Stimulated activated CD8-positive, alpha-beta memory T cell treated with anti-CD3 and anti-CD28 coated beads, Interleukin-4, amount 100 ng/mL, for 24 hours (primary cell): ENCODE data around the gene TTLL8.

ENCODE experiments used
- DNase-seq: peaks from one replicate; pipeline ENCODE4 v3.0.0-alpha.2; 2020; ENCODE audit warnings: low read depth

TTLL8 gene

DNA sequence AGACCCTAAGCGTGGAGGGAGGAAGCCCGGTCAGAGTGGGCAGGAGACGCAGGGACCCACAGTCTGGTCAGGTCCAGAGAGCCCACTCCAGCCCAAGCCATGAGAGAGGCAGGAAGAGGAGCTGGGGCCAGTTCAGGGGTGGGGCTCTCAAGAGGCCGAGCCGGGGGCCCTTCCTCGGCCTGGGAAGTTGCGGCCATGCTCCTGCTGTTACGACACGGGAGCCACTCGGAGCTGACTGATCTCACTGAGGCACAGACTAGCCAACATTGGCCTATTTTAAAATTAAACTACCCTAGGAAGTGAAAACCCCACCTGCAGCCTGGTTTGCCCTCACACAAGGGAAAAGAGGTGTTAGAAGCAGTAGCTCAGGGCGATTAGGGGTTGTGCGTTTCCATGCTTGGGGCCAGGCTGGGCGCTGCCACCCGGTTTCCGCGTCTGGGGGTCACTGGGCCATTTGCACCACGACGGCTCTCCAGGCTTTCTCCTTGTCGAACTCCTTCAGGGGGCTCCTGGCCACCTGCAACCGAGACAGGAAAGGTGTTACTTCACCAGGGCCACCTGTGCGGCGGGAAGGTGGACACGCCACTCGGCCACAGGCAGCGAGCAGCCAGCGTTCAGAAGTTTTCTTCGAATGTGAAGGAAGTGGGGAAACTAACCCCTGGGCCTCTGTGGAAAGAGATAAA lies 3.2 kb upstream of the TTLL8 start:
- no peak for DNase-seq

DNA sequence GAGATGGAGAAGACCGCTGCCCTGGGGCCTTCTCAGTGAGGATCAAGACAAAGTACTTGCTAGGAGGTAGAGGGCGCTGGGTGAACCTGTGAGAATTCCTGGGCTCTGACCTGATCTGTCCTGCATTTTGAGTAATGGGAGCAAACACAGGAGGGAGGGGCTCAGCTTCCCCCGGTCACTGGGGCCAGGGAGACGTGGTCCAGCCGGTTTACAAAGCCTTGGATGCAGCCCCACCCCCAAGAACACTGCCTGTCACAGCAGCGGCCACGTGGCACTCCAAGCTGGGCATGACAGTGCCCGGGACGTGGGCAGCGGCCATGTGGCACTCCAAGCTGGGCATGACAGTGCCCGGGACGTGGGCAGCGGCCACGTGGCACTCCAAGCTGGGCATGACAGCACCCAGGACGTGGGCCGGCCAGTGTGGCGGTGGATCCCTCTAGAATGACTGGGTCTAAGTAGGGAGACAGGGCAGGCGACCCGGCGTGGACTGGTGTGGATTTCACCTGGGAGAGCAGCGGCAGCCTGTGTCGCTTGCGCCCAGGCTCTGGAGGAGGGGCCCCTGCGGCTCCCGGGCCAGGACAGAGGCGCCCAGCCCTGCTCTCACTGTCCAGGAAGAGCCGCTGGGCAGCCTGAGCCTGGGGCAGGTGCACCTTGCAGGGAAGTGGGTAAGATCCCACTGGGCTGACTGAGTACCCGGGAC lies 2.5 kb upstream of the TTLL8 start:
- no peak for DNase-seq

DNA sequence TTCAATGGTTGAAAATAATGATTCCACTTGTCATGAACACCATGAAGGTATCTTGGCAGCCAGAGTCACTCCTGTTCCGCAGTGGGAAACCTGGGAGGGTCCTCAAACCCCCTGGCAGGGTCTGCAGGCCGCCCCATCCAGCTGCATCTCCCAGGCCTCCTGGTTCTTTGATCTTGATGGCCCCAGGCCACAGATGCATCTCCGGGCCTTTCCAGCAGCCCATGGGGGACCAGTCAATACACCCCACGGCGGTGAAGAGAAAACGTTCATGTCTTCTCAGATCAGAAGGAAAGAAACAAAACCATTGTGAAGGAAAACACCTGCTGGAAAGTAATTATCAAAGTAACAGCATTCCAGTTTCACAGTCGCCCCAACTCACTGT lies 1.8 kb upstream of the TTLL8 start:
- DNase-seq, result no peak

DNA sequence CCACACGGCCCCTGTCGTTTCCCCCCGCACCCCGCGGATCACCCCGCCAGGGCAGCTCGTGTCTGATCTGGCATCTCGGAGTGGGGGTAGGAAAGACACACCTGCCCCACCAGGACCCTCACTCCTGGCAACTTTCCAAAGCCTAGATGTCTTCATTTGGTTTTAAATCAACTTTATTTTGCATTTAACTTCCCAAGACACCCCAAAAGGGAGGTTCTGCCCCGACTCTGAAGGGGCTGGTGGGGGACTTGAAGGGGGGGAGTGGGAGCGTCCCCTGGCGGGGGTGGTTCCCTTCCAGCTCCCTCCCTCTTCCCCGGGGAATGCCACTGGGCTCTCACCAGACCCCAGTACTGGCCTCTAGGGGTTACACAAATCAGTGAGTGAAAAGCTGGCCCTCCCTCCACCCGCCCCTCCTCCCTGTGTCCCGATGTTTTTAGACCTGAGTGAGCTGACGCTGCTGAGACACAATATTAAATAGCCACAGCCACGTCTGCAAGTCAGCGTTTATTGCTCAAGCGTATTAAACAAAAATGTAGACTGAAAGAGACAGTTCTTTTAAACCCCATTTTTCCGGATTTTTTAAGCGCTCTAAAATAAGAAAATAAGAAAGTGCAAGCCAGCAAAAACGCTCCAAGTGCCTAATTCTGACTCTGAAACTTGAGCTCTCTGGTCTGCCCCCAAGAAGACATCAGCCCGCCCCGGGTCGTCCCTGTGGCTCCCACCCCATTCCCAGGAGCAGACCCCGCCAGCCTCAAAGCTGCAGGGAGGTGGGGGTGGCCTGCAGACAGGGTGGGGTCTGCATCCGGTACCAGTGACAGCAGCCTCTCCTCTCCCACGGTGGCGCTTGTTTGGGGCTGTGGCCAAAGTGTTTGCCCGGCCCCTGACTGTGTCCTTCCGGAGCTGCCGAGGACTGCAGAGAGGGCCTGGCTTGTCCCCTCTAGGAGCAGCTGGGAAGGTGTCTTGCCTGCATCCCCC lies 1.1 kb upstream of the TTLL8 start:
- DNase-seq, result no peak

DNA sequence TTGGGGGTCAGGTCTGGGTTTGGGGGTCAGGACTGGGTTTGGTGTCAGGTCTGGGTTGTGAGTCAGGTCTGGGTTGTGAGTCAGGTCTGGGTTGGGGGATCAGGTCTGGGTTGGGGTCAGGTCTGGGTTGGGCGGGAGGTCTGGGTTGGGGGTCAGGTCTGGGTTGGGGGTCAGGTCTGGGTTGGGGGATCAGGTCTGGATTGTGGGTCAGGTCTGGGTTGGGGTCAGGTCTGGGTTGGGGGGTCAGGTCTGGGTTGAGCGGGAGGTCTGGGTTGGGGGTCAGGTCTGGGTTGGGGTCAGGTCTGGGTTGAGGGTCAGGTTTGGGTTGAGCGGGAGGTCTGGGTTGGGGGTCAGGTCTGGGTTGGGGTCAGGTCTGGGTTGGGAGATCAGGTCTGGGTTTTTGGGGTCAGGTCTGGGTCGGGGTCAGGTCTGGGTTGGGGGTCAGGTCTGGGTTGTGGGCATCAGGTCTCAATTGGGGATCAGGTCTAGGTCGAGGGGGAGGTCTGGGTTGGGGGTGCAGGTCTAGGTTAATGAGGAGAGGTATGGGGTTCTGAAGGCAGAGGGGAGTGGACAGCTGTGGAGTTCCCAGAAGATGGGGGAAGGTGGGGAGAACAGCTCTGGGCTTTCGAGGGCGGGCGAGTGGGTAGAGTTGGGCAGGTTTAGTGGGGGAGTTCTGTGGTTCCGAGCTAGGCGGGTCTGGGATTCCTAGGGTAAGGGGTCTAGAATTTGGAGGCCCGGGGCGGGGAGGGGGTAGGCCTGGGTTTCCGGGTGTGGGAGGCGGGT lies 629 bp downstream of the TTLL8 start:
- no peak for DNase-seq

DNA sequence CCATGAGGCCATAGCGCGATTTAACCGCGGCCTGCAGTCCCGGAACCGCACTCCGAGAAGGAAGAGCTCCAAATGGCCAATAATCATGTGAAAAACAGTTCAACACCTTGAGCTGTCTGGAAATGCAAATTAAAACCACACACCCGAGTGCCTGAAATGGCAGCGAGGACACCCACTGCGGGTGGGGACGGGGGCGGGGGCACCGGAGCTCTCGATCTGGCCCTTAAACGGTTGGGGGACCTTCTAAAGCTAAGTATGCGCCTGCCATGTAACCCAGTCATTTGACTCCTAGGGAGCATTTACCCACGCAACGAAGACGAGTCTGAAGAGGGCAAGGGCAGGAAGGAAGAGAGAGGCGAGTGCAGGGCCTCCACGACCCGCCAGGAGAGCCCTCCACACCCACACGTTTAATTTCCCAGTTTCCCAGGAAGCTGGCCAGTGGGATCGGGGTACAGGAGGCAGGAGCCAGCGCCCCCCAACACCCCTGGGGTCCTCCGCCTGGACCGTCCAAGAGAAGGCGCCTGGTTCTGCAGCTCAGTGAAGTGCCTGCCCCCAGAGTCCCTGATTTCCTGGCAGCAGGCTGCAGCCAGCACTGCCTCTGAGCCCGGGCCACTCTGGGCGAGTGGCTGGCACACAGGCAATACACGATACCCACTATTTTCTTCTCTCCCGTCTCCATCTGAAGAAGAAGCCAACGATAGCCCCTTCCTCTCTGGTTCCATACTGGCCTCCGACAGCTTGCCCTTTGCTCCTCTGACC lies 1.7 kb downstream of the TTLL8 start:
- DNase-seq, result no peak

DNA sequence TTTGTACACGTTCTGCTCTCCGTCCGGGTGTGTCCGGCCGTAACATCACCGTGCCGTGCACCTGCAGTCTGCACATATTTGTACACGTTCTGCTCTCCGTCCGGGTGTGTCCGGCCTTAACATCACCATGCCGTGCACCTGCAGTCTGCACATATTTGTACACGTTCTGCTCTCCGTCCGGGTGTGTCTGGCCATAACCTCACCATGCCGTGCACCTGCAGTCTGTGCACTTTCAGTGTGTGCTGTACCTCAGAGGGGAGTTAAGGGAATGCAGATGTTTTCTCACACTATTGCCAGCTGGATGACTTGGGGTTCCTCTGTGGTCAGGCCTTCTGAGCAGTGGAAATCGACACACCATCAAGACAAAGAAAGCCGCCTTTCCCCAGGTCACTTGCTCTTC lies 4.2 kb downstream of the TTLL8 start:
- no peak for DNase-seq

DNA sequence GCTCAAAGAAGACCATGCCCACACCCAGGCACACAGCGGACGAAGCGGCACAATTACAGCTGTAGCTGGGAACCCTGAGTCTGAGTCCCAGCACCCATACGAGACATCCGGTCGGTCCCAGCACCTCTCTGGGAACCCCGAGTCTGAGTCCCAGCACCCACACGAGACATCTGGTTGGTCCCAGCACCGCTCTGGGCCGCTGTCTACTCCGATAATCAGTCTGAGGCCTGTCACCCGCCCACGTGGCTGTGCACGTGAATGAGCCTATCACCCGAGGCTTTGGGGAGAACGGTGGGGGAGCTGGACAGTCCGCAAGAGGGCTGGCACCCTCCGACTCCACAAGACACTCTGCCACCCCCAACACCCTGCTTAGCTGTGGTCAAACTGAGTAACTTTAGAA lies 6.2 kb downstream of the TTLL8 start:
- DNase-seq, result no peak

DNA sequence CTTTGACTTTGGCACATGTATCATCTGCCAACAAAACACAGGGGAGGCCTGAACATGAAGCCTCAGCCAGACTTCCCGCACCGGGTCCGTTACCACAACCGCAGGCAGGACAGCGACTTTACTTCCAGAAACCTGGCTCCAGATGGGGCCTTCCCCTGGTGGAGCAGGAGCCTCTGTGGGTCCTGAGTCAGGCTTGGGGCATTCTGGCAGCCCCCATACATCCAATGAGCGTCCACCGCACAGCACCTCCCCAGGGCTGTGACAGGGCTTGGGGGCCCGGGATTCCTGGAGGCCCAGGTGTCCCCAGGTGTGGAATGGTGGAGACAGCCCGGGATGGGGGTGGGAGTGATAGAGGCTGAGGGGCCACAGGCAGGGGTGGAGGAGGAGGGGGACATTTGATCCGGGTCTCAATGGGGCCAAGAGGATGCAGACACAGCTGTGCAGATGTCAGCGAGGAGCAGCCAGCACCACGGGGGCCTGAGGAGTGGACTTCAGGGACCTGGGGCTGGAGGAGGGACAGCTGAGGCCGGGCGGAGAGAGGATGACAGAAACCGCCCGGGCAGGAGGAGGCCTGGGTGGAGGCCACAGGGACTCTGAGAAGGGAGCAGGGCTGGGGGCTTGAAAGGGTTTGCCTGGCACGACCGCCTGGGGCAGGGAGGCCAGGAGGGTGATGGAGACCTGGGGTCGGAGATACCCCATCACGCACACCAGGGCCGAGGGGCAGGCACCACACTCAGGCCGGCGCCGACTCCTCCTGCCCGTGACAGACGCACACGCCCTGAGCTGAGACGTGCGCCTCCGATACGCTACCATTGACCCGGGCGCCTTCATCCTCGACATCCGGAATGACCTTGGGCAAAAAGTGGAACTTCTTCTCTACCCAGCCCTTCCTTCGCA lies 8.6 kb downstream of the TTLL8 start:
- no peak for DNase-seq

DNA sequence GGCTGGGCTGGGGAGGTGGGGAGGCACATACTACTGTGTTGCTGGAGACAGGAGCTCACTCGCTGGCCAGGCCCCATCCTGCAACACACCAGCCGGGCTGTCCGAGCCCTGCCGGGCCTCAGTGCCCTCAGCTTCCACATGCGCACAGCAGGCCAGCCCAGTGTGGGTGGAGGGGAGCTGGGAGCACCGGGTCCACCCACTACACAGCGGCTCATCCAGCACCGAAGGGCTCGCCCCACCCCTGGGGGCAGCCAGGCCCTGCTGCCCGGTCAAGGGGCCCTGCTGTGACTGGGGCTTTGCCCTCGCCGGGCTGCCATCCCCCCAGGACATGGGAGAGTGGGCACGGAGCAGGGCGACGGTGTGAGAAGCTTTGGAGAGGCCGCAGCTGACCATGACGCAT lies 9.3 kb downstream of the TTLL8 start:
- DNase-seq, result no peak

DNA sequence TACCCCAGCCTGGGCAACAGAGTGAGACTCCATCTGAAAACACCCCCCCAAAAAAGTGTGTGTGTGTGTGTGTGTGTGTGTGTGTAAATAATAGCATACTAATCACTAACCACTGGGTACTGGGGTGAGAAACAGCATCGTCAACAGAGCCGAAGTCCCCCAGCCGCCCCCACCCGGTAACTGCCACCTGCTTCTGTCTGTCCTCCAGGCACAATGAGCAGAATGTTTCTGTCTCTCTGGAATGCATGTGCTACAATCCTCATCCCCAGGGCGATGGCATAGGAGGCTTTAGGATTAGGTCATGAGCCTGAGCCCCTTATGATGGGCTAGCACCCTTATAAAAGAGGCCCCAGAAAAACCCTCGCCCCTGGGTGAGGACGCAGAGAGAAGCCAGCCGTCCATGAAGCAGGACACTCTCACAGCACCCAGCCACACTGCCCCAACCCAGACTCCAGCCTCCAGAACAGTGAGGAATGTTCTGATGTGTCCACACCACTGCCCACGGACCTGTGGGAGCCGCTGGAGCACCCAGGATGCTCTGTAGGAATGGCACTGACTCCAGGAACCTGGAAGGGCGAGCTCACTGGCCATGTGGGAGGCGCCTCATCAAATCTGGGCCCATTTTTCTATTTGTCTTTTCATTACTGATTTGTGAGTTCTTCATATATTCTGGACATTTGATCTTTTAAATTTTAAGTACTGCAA lies 9.9 kb downstream of the TTLL8 start:
- no peak for DNase-seq

DNA sequence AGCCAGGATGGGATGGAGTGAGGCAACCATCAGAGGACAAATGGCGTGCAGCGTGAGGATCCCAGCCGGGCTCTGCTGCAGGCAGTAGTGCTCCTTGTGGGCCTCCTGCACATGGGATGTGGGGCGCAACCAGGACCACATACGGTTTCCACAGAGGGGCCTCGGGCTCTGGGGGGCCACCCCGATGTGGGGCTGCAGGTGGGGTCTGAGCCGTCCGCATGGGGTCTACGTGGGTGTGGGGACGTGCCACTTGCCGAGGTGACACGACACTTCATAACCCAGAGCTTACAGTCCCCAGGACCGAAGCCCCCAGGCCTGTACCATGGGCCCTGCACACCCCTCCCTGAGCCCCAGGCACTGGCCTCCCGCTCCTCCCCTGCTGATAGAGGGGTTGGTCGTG lies 10.8 kb downstream of the TTLL8 start:
- DNase-seq, result no peak

DNA sequence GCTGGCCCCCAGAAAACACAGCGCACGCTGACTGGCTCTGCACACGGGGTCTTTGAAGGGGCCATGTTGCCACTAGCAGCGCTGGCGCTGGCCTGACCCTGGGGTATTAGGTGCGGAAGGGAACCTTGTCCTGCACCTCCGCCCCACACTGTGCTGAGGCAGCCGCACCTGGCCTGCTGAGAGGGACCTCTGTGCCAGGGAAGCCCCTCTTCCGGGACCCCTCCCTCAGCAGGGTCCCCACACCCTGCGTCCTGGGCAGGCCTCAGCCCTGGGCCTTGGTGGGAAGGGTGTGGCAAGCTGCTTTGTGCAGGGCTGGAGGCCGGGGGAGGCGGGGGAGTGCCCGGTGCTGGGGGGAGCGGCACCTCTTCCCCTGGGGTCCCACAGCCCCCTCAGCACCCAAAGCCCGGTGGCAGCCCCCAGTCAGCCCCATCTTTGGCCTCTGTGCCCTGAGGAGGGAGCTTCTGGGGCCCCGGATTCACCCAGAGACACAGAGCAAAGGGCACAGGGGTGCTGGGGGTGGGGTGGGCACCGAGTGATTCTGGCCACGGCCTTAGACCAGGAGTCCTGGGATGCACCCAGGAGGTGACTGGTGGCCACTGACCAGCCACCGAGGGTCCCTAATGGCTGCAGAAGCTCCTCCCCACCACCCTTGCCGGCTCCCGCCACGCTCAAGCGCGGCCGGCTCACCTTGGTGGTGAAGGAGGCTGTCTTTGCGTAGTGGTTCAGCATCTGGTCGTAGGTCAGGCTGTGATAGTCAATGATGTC lies 11.4 kb downstream of the TTLL8 start:
- no peak for DNase-seq

DNA sequence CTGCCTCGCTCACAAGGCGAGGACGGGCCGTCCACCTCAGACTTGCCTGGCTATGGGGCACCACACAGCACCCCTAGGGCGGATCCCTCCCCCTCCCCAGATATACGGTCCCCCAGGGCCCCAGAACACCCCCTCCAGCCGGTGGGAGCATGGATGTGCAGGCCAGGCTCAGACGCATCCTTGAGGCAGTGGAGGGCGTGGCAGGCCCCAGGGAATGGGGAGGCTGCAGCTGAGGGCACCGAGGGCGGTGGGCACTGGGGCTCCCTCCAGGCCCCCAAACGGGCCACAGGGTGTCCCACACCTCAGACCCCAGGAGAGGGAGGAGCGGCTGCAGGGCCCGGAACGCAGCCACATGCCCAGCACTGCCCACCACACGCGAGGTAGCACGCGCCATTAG lies 12.1 kb downstream of the TTLL8 start:
- no peak for DNase-seq

DNA sequence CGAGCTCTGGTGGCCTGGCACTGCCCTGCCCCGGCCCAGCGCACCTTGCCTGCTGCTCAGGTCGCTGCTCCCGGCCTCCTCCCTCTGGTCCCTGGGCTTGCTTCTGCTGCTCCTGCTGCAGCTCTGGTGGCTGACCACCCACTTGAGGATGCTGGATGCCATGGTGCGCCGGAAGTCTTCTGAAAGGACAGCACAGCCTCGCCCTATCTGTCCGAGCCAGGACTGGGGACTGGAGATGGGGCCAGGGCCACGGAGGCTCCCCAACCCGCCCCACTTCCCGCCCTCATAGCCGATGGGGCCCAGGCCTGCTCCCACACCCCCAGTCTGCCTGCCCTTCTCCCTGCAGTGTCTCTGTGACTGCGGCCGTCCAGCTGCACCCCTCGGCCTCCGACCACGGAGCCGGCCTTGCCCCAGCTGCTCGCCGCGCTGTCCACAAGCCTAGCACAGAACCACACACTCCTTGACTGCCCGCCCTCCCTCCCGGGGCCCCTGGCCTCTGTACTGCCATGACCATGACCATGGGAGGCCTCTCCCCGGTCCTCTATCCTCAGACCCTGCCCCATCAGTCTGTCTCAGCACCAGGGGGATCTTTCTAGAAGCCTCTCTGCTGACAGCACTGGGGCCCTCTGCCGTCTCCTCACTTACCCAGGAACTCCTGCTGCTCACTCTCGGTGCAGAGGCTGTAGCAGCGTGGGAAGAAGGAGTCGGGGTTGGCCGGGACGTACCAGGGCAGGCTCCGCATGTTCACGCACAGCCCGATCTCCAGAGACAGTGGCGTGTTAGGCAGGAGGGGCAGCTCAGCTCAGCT lies 12.7 kb downstream of the TTLL8 start:
- DNase-seq, result no peak

DNA sequence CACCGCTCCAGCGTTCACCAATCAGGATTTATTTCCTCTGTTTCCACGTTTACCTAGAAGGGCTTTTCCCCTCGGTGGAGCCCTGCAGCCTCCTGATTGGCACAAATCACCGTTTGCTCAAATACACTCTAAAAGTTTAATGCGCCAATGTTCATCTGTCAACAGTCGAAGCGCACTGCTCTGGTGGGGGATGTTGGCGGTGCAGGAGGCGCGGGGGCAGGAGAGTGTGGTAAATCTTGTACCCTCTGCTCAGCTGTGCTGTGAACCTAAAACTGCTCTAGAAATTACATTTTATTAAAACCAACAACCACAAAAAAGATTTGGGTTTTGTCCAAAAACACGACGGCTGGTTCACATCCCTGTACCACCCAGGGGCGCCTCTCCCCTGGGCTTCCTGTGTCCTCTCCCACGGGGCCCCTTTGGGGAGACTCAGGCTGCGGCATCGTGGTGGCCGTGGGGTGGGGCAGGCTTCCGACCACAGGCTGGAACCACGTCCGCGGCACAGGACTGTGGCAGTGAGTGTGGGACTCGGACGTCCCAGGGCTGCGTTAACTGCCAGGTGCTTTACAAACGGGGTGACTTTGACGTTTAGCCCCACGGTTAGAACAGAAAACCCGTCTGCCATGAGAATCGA lies 13.5 kb downstream of the TTLL8 start:
- DNase-seq, result no peak

DNA sequence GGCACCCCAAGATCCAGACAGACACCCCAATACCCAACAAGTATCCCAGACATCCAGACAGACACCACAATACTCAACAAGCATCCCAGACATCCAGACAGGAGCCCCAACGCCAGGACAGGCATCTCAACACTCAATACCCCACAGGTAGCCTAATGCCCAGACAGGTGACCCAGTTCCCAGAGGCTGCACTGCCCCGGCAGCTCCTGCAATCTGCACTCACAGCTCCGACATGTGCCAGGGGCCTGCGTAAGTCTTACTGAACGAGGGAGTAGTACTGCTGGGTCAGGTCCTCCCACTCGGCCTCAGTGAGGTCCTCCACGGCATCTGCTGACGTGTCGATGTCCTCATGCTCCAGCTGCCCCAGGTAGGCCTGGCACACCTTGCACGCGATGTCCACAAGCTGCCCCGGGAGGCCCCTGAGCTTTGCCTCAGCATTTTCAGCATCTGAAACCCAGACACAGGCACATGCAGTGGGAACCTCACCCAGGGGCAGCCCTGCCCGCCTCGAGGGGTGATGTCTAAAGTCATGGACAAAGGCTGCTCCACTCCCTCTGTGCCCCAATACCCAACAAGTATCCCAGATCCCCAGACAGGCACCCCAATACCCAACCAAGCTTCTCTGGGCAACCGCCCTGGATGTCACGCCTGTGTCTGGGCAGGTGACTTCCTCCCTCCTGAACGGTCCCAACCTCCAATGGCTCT lies 16.6 kb downstream of the TTLL8 start:
- DNase-seq, result no peak
